HepG2 (cell line): Measurements from ENCODE around the gene ENTPD2. TPM values are rescaled to one million over a fixed set of nuclear protein-coding genes. Genes with fewer than 3 reads are reported as not detected.

ENCODE experiments used
- CBFB ChIP-seq: sonication (generic); formaldehyde crosslinking; IDR thresholded peaks from 2 replicates; pipeline ENCODE4 v1.4.0; 2020; ENCODE audit warnings: missing genetic modification reagents
- DNMT3B ChIP-seq: conservative IDR thresholded peaks from 2 replicates; pipeline ENCODE4 v1.6.1; 2016; ENCODE audit warnings: missing biosample characterization, control low read depth
- EP300 ChIP-seq, 3 experiments: sonication (generic) in 1 of 3; formaldehyde crosslinking in 1 of 3; IDR thresholded peaks; 2 replicates each; pipeline versions ENCODE4 v1.5.1 to v1.6.1; 2011 to 2020; ENCODE audit warnings: low read depth in 2 of 3, low read length in 2 of 3, borderline replicate concordance in 1 of 3, improper control_type of control experiment in 1 of 3, mild to moderate bottlenecking in 1 of 3, missing genetic modification reagents in 1 of 3, moderate library complexity in 1 of 3
- ETV5 ChIP-seq: IDR thresholded peaks from 2 replicates; pipeline ENCODE4 v1.6.1; 2018; ENCODE audit warnings: missing biosample characterization, missing genetic modification reagents, inconsistent platforms, borderline replicate concordance
- HHEX ChIP-seq: IDR thresholded peaks from 2 replicates; pipeline ENCODE4 v1.6.1; 2016; ENCODE audit warnings: control low read depth
- MEIS1 ChIP-seq: sonication (generic); formaldehyde crosslinking; IDR thresholded peaks from 2 replicates; pipeline ENCODE4 v1.9.0; 2021; ENCODE audit warnings: mild to moderate bottlenecking, missing genetic modification reagents, moderate library complexity, borderline replicate concordance
- PAX8 ChIP-seq: sonication (generic); formaldehyde crosslinking; IDR thresholded peaks from 2 replicates; pipeline ENCODE4 v1.8.0; 2022; ENCODE audit warnings: mild to moderate bottlenecking, missing genetic modification reagents, borderline replicate concordance
- RORA ChIP-seq: sonication (generic); formaldehyde crosslinking; IDR thresholded peaks from 2 replicates; pipeline ENCODE4 v1.5.0; 2020; ENCODE audit warnings: mild to moderate bottlenecking, missing genetic modification reagents, moderate library complexity
- THAP11 ChIP-seq: IDR thresholded peaks from 2 replicates; pipeline ENCODE4 v1.6.1; 2016; ENCODE audit warnings: missing biosample characterization, missing genetic modification reagents
- ZBTB44 ChIP-seq: sonication (generic); formaldehyde crosslinking; IDR thresholded peaks from 2 replicates; pipeline ENCODE4 v1.4.0; 2020; ENCODE audit warnings: missing genetic modification reagents
- ZFP36 ChIP-seq: fragments of 150-350 bp; IDR thresholded peaks from 2 replicates; pipeline ENCODE4 v1.6.1; 2018; ENCODE audit warnings: borderline replicate concordance, low read length, low read depth; ENCODE audit not compliant: partially characterized antibody
- ZNF543 ChIP-seq: sonication (generic); formaldehyde crosslinking; IDR thresholded peaks from 2 replicates; pipeline ENCODE4 v1.4.0; 2020; ENCODE audit warnings: mild to moderate bottlenecking, missing genetic modification reagents
- ZNF549 ChIP-seq: sonication (generic); formaldehyde crosslinking; IDR thresholded peaks from 2 replicates; pipeline ENCODE4 v1.5.0; 2020; ENCODE audit warnings: missing genetic modification reagents
- ZNF674 ChIP-seq: sonication (generic); formaldehyde crosslinking; IDR thresholded peaks from 2 replicates; pipeline ENCODE4 v1.5.0; 2020; ENCODE audit warnings: low read depth, mild to moderate bottlenecking, missing genetic modification reagents
- ZNF678 ChIP-seq: sonication (generic); formaldehyde crosslinking; IDR thresholded peaks from 2 replicates; pipeline ENCODE4 v1.4.0; 2020; ENCODE audit warnings: mild to moderate bottlenecking, missing genetic modification reagents
- ZNF703 ChIP-seq: sonication (generic); formaldehyde crosslinking; IDR thresholded peaks from 2 replicates; pipeline ENCODE4 v1.5.1; 2020; ENCODE audit warnings: missing genetic modification reagents, mild to moderate bottlenecking, moderate library complexity, borderline replicate concordance
- ZNF782 ChIP-seq: sonication (generic); formaldehyde crosslinking; IDR thresholded peaks from 2 replicates; pipeline ENCODE4 v1.4.0; 2020; ENCODE audit warnings: missing genetic modification reagents, mild to moderate bottlenecking, borderline replicate concordance
- ZNF891 ChIP-seq: sonication (generic); formaldehyde crosslinking; IDR thresholded peaks from 2 replicates; pipeline ENCODE4 v1.5.0; 2020; ENCODE audit warnings: mild to moderate bottlenecking, missing genetic modification reagents
- polyA plus RNA-seq, 8 experiments: library from polyadenylated mRNA; depleted of rRNA in 3 of 8; stranded (reverse) in 7 of 8; unstranded in 1 of 8; fragments of >200 nt; fragmentation: Illumina TruSeq in 4 of 8; extraction: Trizol in 4 of 8; gene quantifications; 2 replicates each; pipeline versions ENCODE4 v1.2.1 to v1.2.3, GENCODE V29; 2011 to 2016; ENCODE audit warnings: low read depth in 4 of 8, missing spikeins in 1 of 8, mixed read lengths in 1 of 8; ENCODE audit not compliant: insufficient read depth in 1 of 8
- total RNA-seq, 5 experiments: library from RNA; depleted of rRNA; stranded (reverse); fragments of >200 nt; fragmentation: Illumina TruSeq; extraction: Trizol; gene quantifications; 2 replicates each; pipeline ENCODE4 v1.2.3, GENCODE V29; 2016; ENCODE audit warnings: low read depth in 1 of 5
- TF ChIP-seq, protein P1 (sequence below): sonication (generic); formaldehyde crosslinking; IDR thresholded peaks from 2 replicates; pipeline ENCODE4 v1.4.0; 2020; ENCODE audit warnings: missing genetic modification reagents
- TF ChIP-seq, protein P2 (sequence below): sonication (generic); formaldehyde crosslinking; IDR thresholded peaks from 2 replicates; pipeline ENCODE4 v1.9.0; 2022; ENCODE audit warnings: low read depth, missing genetic modification reagents
- TF ChIP-seq, protein P3 (sequence below): sonication (generic); formaldehyde crosslinking; IDR thresholded peaks from 2 replicates; pipeline ENCODE4 v1.4.0; 2020; ENCODE audit warnings: missing genetic modification reagents, low read depth, mild to moderate bottlenecking, borderline replicate concordance

Gene ENTPD2
- total and polyA plus RNA-seq, 2 of the 13 experiments (the other 11 are each of a cell fraction or from before 2014, with no cell fraction given) = 0.95 to 3.2 TPM

DNA sequence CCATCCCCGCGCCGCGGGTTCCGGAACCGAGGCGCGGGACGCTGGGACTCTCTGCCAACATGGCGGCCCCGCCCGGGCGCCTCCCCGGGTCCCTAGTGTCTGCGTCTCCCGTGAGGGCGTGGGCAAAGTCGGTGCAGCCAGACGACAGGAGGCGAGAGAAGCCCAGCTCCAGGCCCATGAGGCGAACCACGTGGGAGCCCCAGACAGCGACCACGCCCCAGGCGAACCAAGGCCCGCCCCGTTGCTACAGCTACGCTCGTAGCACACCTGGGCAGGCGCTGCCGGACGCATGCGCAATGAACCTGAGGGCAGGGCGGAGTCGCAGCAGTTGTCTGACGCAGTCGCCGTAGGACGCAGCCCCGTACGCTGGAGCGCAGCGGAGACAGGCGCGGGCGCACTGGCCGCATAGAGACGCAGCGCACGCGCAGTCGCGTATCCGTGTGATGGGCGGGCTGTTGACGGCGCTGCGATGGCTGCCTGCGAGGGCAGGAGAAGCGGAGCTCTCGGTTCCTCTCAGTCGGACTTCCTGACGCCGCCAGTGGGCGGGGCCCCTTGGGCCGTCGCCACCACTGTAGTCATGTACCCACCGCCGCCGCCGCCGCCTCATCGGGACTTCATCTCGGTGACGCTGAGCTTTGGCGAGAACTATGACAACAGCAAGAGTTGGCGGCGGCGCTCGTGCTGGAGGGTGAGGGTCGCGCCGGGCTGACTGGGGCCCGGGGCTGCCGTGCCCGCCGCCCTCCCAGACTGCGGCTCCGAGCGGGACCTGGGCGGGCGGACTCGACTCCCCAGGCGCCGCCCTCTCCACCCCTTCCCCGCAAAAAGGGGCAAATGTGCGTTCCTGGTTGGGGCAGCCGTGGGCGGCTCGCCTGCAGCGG, 32.9 kb upstream of the ENTPD2 start, which contains the start of gene MAN1B1 (continued):
- TF ChIP-seq ZBTB44 (CRISPR knock-in tag) = no peak
- TF ChIP-seq PAX8 (CRISPR knock-in tag) = no peak
- TF ChIP-seq, protein P1, sequence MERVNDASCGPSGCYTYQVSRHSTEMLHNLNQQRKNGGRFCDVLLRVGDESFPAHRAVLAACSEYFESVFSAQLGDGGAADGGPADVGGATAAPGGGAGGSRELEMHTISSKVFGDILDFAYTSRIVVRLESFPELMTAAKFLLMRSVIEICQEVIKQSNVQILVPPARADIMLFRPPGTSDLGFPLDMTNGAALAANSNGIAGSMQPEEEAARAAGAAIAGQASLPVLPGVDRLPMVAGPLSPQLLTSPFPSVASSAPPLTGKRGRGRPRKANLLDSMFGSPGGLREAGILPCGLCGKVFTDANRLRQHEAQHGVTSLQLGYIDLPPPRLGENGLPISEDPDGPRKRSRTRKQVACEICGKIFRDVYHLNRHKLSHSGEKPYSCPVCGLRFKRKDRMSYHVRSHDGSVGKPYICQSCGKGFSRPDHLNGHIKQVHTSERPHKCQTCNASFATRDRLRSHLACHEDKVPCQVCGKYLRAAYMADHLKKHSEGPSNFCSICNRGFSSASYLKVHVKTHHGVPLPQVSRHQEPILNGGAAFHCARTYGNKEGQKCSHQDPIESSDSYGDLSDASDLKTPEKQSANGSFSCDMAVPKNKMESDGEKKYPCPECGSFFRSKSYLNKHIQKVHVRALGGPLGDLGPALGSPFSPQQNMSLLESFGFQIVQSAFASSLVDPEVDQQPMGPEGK (CRISPR knock-in tag) = no peak; the same call in 1 of the 2 replicates
- TF ChIP-seq, protein P2, sequence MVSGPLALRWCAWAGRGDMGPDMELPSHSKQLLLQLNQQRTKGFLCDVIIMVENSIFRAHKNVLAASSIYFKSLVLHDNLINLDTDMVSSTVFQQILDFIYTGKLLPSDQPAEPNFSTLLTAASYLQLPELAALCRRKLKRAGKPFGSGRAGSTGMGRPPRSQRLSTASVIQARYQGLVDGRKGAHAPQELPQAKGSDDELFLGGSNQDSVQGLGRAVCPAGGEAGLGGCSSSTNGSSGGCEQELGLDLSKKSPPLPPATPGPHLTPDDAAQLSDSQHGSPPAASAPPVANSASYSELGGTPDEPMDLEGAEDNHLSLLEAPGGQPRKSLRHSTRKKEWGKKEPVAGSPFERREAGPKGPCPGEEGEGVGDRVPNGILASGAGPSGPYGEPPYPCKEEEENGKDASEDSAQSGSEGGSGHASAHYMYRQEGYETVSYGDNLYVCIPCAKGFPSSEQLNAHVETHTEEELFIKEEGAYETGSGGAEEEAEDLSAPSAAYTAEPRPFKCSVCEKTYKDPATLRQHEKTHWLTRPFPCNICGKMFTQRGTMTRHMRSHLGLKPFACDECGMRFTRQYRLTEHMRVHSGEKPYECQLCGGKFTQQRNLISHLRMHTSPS = peak; percentile 39; the same call in 1 of the 2 replicates
- 0 out of 2 replicates have a peak, but pooled peaks have one; percentile 74 for TF ChIP-seq ZNF891 (CRISPR knock-in tag)
- TF ChIP-seq ZNF543 (CRISPR knock-in tag) = no peak
- no peak for TF ChIP-seq ZNF782
- TF ChIP-seq CBFB = peak; percentile 8; the same call in 1 of the 2 replicates
- no peak for TF ChIP-seq ZFP36
- no peak for TF ChIP-seq EP300 (IDR thresholded peaks at IDR 0.05; ENCODE audit: low read depth in 2 of 2, low read length in 2 of 2)
- TF ChIP-seq EP300 (CRISPR knock-in tag; IDR thresholded peaks at IDR 0.05; ENCODE audit: borderline replicate concordance) = no peak
- peak; percentile 36; the same call in 1 of the 2 replicates for TF ChIP-seq ETV5 (CRISPR knock-in tag)
- peak; percentile 74; the same call in 1 of the 2 replicates for TF ChIP-seq ZNF674 (CRISPR knock-in tag)
- TF ChIP-seq, protein P3, sequence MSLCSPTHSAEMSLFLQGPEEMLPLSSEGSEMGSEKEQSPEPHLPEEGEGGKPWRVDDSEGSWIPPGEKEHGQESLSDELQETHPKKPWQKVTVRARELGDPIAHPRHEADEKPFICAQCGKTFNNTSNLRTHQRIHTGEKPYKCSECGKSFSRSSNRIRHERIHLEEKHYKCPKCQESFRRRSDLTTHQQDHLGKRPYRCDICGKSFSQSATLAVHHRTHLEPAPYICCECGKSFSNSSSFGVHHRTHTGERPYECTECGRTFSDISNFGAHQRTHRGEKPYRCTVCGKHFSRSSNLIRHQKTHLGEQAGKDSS (CRISPR knock-in tag) = no peak
- no peak; the same call in 1 of the 2 replicates for TF ChIP-seq MEIS1
- peak; percentile 8; the same call in 1 of the 2 replicates for TF ChIP-seq ZNF703 (CRISPR knock-in tag)
- TF ChIP-seq HHEX (CRISPR knock-in tag) = no peak
- no peak for TF ChIP-seq ZNF678
- TF ChIP-seq DNMT3B (CRISPR knock-in tag) = 0 out of 2 replicates have a peak, but pooled peaks have one; percentile 38
- TF ChIP-seq RORA = no peak
- peak; percentile 90 for TF ChIP-seq THAP11 (CRISPR knock-in tag)
- no peak for TF ChIP-seq ZNF549 (CRISPR knock-in tag)
